ENCODE measurements around the gene WDR6.

GRCh38 chr3:49018707-49019006 is 11.5 kb downstream of the WDR6 start:
- TF ChIP-seq CTCF (IDR thresholded peaks at IDR 0.05) (no peak), POLR2A (IDR thresholded peaks at IDR 0.05; ENCODE audit: low read depth) (no peak)
